DMS153 treated with DMSO at 0.1 percent for 48 hours (cell line): Measurements from ENCODE around the gene AP4E1.
"Not testable (repeated sequence)": the region's sequence is repeated elsewhere in the genome, so short reads cannot be mapped to it uniquely, and the experiment has no call there.

ENCODE experiments used
- DNase-seq: peaks from one replicate; lab custom pipeline; 2025; ENCODE audit not compliant: unreplicated experiment; lab: John Stamatoyannopoulos, UW

Gene AP4E1

DNA sequence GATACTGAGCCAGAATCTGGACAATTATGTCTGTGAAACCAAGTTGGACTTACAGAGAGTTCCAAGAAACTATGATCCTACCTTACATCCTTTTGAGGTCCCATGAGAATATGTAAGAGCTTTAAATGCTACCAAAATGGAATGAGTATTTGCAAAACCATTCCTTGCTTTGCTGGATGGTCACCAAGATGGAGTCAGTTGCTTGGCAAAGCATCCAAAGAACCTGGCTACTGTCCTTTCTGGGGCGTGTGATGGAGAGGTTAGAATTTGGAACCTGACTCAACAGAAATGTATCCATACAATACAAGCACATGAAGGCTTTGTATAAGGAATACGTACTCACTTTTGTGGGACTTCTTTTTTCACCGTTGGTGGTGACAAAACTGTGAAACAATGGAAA is 36.2 kb downstream of the AP4E1 start:
- DNase-seq = no peak

DNA sequence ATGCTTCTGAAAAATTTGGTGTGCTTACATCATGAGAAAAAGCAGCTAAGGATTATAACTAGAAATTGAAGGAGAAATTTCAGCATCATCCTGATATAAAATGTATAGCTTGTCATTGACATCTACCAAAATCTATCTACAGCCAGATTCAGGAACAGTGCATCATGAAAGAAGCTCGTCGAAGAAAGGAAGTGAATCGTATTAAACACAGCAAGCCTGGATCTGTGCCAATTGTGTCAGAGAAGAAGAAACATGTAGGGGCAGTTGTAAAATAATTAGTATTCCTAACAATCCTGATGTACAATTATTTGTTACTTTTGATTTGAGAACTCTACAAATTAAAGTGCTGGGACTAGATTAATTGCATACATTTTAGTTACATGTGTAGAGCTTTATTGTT is 37.2 kb downstream of the AP4E1 start:
- DNase-seq = no peak

DNA sequence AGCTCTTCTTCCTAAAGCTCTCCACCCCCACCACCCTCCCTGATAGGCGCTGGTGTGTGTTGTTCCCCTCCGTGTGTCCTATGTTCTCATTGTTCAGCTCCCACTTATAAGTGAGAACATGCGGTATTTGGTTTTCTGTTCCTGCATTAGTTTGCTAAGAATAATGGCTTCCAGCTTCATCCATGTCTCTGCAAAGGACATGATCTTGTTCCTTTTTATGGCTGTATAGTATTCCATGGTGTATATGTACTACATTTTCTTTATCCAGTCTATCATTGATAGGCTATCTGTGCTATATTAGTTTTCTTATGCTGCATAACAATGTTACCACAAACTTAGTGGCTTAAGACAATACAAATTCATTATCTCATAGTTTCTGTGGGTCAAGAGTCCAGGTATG is 42.3 kb downstream of the AP4E1 start:
- not testable (repeated sequence) for DNase-seq

DNA sequence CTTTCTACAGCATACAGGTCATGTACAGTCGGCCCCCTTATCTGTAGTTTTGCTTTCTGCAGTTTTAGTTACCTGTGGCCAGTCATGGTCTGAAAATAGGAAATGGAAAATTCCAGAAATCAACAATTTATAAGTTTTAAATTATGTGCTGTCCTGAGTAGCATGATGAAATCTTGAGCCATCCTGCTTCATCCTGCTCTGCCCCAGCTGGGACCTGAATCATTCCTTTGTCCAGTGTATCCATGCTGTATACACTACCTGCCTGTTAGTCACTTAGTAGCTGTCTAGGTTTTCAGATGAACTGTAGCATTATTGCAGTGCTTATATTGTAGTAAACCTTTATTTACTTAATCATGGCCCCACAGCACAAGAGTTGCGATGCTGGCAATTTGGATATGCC is 44.8 kb downstream of the AP4E1 start:
- no peak for DNase-seq

DNA sequence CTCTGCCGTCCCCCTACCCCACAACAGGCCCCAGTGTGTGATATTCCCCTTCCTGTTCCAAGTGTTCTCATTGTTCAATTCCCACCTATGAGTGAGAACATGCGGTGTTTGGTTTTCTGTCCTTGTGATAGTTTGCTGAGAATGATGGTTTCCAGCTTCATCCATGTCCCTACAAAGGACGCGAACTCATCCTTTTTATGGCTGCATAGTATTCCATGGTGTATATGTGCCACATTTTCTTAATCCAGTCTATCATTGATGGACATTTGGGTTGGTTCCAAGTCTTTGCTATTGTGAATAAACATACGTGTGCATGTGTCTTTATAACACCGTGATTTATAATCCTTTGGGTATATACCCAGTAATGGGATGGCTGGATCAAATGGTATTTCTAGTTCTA is 46.4 kb downstream of the AP4E1 start:
- not testable (repeated sequence) for DNase-seq

DNA sequence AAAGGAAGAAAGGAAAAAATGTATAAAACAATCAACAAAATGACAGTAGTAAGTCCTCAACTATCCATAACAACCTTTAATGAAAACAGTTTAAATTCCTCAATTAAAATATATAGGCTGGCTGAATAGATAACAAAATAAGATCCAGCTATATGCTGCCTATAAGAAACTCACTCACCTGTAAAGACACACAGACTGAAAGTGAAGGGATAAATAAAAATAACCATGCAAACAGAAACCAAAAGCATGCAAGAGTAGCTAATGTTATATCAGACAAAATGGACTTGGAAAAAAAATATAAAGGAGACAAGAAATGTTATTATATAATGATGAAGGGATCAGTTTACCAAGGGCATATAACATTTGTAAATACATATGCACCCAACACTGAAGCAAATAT is 51.2 kb downstream of the AP4E1 start:
- no peak for DNase-seq

DNA sequence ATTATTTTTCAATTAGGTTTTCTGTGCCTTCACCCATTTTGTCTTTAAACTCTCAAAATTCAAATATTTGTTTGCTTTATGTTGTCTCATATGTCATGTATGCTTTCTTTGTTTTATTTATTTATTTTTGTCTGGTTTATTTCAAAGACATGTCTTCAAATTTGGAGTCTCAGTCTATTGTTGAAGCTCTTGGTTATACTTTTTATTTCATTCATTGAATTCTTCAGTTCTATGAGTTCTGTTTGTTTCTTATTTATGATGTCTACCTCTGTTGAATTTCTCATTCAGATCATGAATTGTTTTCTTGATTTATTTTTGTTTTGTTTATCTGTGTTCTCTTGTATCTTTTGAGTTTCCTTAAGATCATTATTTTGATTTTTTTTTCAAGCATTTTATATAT is 55.6 kb downstream of the AP4E1 start:
- DNase-seq = no peak

DNA sequence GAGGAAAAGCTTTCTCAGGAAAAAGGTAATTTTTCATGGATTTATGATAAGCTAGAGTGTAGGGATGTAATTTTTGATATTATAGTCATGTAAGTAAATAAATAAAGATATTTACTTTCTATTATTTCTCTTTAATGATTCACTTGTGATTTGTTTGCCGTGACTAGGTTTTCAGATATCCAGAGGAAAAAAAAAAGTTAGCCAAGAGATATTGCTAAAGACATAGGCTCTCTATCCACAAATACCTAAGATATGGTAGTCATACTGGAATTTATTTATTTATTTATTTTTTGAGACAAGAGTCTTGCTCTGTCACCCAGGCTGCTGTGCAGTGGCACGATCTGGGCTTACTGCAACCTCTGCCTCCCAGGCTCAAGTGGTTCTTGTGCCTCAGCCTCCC is 59.9 kb downstream of the AP4E1 start:
- DNase-seq = no peak

DNA sequence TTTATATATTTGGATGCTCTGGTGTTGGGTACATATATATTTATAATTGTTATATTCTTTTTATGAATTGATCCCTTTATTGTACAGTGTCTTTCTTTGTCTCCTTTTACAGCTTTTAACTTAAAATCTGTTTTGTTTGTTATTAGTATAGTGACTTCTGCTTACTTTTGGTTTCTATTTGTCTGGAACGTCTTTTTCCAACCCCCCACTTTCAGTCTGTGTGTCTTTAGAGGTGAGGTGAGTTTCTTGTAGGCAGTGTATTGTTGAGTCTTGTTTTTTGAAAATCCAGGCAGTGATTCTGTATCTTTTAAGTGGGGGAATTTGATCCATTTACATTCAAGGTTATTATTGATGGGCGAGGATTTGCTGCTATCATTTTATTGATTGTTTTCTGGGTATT is 62.0 kb downstream of the AP4E1 start:
- no peak for DNase-seq

DNA sequence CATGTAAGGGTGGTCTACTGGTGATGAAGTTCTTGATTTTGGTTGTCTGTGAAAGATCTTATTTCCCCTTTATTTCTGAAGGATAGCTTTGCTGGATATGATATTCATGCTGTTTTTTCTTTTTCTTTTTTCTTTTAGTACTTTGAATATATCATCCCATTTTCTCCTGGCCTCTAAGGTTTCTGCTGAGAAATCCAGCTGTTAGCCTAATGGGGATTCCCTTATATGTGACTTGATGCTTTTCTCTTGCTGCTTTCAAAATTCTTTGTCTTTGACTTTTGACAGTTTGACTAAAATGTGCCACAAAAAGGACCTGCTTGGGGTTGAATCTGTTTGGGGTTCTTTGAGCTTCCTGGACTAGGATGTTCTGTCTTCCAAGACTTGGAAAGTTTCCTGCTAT is 62.6 kb downstream of the AP4E1 start:
- no peak for DNase-seq

DNA sequence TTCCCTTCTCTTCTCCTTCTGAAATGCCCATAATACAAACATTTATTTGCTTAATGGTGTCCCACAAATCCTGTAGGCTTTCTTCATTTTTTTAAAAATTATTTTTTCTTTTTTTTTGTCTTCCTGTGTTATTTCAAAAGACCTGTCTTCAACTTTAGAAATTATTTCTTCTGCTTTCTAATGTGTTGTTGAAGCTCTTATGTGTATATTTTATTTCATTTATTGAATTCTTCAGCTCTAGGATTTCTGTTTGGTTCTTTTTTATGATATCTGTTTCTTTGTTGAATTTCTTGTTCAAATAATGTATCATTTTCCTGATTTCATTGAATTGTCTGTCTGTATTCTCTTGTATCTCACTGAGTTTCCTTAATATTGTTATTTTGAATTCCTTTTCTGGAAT is 63.1 kb downstream of the AP4E1 start:
- DNase-seq = no peak

DNA sequence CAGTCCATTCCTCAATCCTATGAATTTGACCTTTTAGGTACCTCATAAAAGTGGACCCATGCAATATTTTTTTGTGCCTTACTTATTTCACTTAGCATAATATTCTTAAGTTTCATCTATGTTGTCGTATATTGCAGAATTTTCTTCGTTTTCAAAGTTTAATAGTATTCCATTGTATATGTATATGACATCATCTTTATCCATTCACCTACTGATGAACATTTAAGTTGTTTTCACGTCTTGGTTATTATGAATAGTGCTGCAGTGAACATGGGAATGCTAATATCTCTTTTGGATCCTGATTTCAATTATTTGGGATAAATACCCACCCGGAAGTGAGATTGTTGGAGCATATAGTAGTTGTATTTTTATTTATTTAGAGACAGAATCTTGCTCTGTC is 65.1 kb downstream of the AP4E1 start:
- DNase-seq = no peak

DNA sequence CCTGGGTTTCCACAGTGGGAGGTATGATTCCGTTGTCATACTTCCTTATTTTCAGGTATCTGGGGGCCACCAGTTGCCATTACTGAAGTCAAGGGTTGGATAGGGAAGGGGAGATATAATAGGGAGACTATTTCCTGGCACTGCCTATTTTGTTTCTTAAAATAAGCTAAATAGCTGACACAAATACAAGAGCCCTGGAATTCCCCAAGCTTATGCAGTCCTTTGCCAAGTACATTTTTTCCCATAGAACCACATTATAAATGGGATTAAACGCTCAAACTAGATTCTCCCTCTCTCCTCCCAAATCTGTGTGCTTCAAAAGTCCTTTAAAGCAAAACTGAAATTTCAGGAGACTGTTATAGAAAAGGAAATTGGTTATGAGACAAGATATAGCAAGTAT is 68.7 kb downstream of the AP4E1 start:
- DNase-seq = no peak

DNA sequence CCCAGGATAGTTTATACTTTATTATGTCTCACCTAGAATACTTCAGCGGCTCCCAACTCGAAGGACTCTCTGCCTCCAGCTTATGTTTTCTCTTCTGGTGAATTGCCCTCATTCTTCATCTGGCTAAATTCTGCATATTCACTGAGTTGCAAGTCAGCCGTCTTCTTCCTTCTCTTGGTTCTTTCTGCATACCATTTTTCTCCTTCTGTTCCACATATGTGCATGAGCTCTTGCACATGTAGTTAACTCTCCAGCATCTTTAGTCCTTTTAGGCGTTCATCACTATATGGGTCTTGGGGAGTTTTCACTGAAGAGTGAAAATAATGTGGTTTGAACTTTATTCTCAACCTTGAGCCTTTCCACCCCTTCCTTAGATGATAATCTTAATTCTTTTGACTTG is 70.1 kb downstream of the AP4E1 start:
- DNase-seq = no peak

DNA sequence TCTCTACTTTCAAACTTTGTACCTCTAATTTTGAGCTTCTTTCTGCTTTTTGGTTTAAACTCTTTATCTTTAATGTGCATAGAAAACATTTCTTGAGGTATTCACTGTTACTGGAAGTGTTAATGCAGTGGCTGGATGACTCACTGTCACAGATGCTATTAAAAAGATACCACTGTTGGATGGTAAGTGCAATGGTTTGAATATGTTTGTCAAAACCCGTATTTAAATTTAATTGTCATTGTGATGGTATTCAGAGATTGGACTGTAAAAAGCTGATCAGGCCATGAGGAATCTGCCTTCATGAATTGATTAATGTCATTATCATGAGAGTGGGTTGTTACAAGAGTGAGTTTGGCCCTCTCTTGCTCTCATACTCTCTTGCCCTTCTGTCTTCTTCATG is 70.6 kb downstream of the AP4E1 start:
- no peak for DNase-seq

DNA sequence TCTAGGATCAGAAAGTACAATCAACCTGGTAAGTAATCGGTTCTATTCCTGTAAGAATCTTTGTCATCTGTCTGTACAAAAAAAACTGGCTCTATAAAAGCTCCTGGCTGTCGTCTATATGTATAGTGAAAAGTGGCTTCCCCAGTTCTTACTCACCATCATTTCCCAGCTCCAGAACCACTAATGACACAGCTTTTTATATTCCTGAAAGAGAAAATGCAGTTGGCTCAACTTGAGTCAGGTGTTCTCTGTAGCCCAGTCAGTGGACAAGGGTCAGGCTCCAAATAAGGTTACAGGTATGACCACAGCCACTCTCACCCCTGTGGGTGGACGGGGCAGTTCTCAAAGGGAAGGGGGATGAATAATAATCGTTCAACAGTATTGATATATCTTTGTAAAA is 85.1 kb downstream of the AP4E1 start:
- DNase-seq = no peak

DNA sequence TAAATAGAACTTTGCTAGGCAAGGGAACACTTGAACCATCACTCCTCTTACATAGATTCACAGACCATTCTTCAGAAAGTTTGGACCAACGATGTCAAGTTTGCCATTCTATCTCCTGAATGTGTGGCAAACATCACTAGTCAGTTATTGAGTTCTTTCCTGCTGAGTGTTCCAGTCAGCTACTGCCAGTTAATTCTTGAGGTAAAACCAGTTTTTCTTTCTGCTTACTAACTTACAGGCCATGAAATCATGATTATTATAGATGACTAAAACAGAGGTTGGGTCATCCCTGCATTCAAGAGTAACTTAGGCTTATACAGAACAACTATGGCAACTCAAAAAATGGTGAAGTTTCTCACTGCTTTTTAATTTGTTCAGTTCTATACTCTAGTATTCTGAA is 88.2 kb downstream of the AP4E1 start:
- no peak for DNase-seq

DNA sequence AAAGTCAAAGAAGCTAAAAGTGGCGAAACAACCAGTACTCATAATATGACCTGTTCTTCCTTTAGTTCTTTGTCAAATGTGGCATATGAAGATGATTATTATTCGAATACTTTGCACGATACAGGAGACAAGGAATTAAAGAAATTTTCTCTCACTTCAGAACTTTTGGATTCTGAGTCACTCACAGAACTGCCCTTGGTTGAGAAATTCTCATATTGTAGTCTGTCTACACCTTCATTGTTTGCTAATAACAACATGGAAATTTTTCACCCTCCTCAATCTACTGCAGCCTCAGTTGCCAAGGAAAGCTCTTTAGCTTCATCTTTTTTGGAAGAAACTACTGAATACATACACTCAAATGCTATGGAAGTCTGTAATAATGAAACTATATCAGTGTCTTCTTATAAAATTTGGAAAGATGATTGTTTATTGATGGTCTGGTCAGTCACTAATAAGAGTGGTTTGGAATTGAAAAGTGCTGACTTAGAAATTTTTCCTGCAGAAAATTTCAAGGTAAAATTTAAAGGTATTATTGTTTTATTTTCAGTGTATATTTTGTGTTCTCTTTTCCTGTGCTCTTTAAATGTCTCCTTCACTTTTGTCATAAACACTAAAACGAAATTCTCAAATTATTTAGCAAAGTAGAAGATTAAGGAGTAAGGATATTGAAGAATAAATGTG is 89.0 kb downstream of the AP4E1 start:
- DNase-seq = no peak

DNA sequence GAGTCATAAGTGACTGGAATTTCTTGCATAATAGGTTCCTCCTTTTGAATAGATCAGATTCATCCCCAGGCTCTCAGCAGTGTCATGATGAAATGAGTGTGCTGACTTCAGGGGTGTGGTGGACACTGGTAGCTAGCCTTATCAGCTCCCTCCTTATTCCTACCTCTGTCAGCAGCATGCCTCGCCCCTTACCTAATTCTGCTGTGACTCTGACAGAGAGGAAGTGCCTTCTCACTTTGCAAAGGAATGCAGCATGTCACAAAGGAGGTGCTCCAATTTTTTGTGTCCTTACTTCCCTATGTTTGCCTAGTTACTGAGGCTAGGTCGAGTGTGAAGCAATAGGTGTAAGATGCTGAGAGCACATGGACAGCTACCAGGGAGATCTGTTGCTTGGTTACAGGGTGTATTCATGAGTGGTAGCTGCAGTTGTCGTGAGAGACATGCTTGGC is 95.6 kb downstream of the AP4E1 start:
- no peak for DNase-seq

DNA sequence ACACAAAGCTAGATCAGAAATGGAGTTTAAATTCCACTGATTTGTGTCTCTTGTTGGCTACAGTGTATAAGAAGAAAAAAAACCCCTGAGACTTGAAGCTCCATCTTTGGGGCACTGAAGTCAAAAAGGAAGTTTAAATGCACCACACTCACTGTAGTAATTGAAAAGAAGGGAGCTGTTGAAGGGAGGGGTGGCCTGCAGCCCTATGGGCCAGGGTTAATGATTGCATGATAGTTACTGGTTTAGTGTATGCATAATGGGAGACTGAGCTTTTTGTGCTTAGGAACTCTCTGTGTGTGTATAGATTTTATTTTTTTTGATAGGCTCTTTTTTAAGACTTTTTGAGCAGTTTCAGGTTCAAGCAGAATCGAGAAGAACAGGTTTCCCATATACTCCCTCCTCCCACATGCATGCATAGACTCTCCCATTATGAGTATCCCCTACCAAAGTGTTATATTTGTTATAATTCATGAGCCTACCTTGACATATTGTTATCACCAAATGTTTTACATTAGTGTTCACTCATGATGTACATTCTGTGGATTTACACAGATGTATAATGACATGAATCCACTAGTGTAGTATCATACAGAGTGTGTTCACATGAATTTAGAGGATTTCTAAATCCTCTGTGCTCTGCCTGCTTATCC is 98.0 kb downstream of the AP4E1 start:
- no peak for DNase-seq

DNA sequence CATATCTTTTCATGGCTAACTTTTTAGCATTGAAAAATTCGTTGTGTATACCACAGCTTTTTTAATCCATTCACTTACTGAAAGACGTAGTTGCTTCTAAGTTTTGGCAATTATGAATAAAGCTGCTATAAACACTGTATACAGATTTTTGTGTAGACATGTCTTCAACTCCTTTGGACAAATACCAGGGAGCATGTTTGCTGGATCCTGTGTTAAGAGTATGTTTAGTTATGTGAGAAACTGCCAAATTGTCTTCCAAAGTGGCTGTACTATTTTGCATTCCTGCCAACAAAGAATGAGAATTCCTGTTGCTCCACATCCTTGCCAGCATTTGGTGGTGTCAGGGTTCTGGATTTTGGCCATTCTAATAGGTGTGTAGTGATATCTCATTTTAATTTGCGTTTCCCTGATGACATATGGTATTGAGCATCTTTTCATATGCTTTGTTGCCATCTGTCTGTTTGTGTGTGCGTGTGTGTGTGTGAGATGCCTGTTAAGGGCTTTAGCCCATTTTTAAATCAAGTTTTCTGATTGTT is 98.7 kb downstream of the AP4E1 start:
- DNase-seq = no peak

DNA sequence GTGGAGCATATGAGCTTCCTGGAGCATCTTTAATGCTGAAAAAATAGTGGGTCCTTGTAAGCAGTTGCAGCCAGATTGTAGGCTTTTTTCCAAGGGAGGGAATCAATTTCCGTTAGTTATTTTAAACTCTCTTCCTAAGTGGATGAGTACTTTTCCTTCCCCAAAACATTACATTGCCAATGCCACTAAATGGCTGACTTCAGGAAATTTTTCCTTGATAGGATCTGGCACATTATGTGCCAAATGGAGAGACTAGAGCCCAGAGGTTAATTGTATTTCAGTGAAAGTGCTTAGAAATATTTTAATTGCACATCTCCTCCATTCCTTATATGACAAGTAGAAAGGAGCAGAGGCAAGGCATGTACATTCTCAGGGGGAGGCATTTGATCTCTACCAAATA is 102.7 kb downstream of the AP4E1 start:
- no peak for DNase-seq

DNA sequence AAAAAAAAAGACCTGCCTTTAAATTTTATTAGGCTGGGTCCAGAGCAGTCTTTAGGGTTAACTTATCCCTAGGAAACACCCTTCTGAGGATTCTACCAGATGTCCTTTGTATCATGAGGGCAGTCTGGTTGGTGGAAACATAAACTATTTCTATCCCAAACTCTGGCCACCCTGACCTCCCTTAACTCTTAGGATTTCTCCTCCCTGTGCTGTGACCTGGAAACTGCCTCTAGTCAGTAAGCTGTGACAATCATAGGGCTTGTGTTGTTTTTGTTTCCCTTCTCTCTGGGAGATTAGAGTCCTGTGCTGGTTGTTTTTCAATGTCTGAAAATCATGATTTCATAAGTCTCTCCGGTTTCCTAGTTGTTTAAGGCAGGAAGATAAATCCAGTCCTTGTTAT is 108.1 kb downstream of the AP4E1 start:
- no peak for DNase-seq
